Activated CD4-positive, alpha-beta T cell treated with anti-CD3 and anti-CD28 coated beads, Interleukin-2, amount 10 ng/mL, durations not matched to agents 24 days and 14 days (primary cell): ENCODE results near the gene TOMM7. TPM values are rescaled to one million over a fixed set of nuclear protein-coding genes. Genes with fewer than 3 reads are reported as not detected.
"Not testable (repeated sequence)": the region's sequence is repeated elsewhere in the genome, so short reads cannot be mapped to it uniquely, and the experiment has no call there.

Experiments used
- DNase-seq: peaks from one replicate; pipeline ENCODE4 v3.0.0; 2022
- H3K27ac Mint-ChIP-seq: one replicate; pipeline ENCODE4 v1.8.0; 2022; ENCODE audit warnings: mild to moderate bottlenecking, mixed read lengths
- H3K27me3 Mint-ChIP-seq: one replicate; pipeline ENCODE4 v1.8.0; 2022; ENCODE audit warnings: mixed read lengths
- H3K36me3 Mint-ChIP-seq: one replicate; pipeline ENCODE4 v1.8.0; 2022; ENCODE audit warnings: low read depth, mild to moderate bottlenecking, mixed read lengths
- H3K4me1 Mint-ChIP-seq: one replicate; pipeline ENCODE4 v1.8.0; 2021; ENCODE audit warnings: mixed read lengths
- H3K4me3 Mint-ChIP-seq: one replicate; pipeline ENCODE4 v1.8.0; 2022; ENCODE audit warnings: mild to moderate bottlenecking, moderate library complexity, mixed read lengths
- H3K9me3 Mint-ChIP-seq: one replicate; pipeline ENCODE4 v1.8.0; 2021; ENCODE audit warnings: mixed read lengths
- intact Hi-C: fragments of 100-400 bp; cut with micrococcal nuclease; formaldehyde crosslinking; loops from one replicate; pipeline ENCODE4 v1.15.1; 2023
- total RNA-seq: library from RNA; stranded (reverse); gene quantifications from 2 replicates; pipeline ENCODE4 v1.2.3, GENCODE V29; 2022

The TOMM7 gene
- total RNA-seq, 1 donor from 2014 or later: 201 TPM

DNA sequence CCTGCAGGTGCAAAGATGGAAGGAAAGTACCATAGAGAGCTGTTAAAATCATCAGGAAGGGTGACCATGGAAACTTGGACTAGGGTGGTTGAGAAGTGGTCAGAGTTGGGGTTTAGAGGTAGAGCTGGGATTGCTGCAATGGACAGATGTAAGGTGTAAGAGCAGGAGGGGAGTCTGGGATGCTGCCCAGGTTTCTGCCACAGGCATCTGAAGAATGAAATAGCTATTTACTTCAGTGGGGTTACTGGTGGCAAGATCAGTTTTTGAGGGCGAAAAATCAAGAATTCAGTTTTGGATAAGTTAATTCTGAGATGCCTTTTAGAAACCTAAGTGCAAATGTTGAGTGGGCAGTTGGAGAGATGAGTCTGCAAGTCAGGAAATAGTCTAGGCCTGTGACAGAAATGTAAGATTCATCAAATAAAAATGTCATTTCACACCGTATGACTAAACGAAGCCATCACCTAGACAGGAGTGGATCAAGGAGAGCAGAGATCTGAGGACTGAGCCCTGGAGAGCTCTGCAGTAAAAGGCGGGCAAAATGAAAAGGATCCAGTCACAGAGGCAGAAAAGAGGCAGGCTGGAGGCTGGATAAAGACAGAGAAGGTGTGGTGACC is 22.7 kb upstream of the TOMM7 start:
- Mint-ChIP-seq H3K27me3 (peaks cover 3% of the 10 kb centered on the region), H3K4me1 (peaks cover 2% of the 10 kb centered on the region), H3K9me3 (no peaks in the 10 kb centered on the region), H3K36me3 (no peaks in the 10 kb centered on the region), H3K4me3 (no peak overlapping the region), H3K27ac (no peak overlapping the region)
- no peak for DNase-seq
- intact Hi-C loops: no loop called here

GRCh38 chr7:22843681-22844309 is 21.1 kb upstream of the TOMM7 start:
- Mint-ChIP-seq H3K4me3 (no peak overlapping the region), H3K27me3 (peaks cover 7% of the 10 kb centered on the region), H3K9me3 (no peaks in the 10 kb centered on the region), H3K4me1 (peaks cover 2% of the 10 kb centered on the region), H3K36me3 (no peaks in the 10 kb centered on the region), H3K27ac (no peak overlapping the region)
- intact Hi-C loops: no loop called here
- DNase-seq: no peak

DNA sequence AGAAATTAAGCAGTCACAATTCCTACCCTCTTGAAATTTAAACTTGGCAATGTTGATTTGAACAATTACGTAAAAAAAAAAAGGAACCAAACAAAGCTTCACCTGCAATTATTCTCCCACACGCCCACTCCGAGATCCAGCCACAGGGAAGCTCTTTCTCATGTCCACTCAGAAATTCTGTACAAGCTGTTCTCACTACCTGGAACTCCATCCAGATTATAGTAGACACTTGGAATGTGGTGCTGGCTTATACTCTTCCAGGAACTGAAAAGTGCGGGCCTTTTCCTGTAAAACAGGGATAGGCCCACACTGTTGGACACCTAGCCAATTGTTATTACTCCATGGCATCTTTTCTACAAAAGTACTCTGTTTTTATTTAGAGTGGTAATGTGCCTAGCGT is 20.3 kb upstream of the TOMM7 start:
- Mint-ChIP-seq H3K4me1 (peaks cover 2% of the 10 kb centered on the region), H3K4me3 (no peak overlapping the region), H3K36me3 (no peaks in the 10 kb centered on the region), H3K27ac (no peak overlapping the region), H3K27me3 (peaks cover 8% of the 10 kb centered on the region), H3K9me3 (no peaks in the 10 kb centered on the region)
- intact Hi-C loops: no loop called here
- no peak for DNase-seq

- H3K27me3 Mint-ChIP-seq: peaks cover 10% of the 10 kb centered on the region
- intact Hi-C loops: no loop called here
- no peak for DNase-seq
- H3K4me3 Mint-ChIP-seq: no peak overlapping the region
- no peaks in the 10 kb centered on the region for H3K36me3 Mint-ChIP-seq
- no peaks in the 10 kb centered on the region for H3K9me3 Mint-ChIP-seq
- peaks cover 2% of the 10 kb centered on the region for H3K4me1 Mint-ChIP-seq
- H3K27ac Mint-ChIP-seq: no peak overlapping the region
Observed at GRCh38 chr7:22842383-22842941, 19.8 kb upstream of the TOMM7 start.

- H3K27ac Mint-ChIP-seq: no peak overlapping the region
- H3K9me3 Mint-ChIP-seq: no peaks in the 10 kb centered on the region
- peaks cover 2% of the 10 kb centered on the region for H3K4me1 Mint-ChIP-seq
- intact Hi-C loops: no loop called here
- H3K27me3 Mint-ChIP-seq: peaks cover 10% of the 10 kb centered on the region
- DNase-seq: no peak
- H3K4me3 Mint-ChIP-seq: no peak overlapping the region
- no peaks in the 10 kb centered on the region for H3K36me3 Mint-ChIP-seq
Observed at GRCh38 chr7:22841954-22842353, 19.3 kb upstream of the TOMM7 start.

DNA sequence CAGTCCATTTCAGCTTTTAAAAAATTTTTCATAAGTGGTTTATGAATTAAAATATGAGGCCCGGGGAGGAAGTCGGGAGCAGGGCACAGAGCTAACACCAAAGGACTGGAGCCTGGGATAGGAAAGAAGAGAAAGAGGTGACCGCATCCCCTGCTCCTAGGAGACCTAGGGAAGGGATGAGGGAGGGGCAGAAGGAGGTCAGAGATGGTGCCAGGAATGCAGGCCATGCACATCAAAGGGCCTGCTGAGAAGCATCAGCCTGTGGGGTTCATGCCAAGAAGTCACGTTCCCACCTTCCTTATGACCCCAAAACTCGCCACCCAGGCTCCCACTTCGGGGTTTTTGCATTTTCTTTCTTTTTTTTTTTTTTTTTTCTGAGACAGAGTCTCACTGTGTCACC is 14.7 kb upstream of the TOMM7 start:
- Mint-ChIP-seq H3K4me1 (peaks cover 4% of the 10 kb centered on the region), H3K9me3 (no peaks in the 10 kb centered on the region), H3K27ac (no peak overlapping the region), H3K36me3 (no peaks in the 10 kb centered on the region), H3K4me3 (no peak overlapping the region), H3K27me3 (peaks cover 19% of the 10 kb centered on the region)
- no peak for DNase-seq
- intact Hi-C loops: no loop called here

DNA sequence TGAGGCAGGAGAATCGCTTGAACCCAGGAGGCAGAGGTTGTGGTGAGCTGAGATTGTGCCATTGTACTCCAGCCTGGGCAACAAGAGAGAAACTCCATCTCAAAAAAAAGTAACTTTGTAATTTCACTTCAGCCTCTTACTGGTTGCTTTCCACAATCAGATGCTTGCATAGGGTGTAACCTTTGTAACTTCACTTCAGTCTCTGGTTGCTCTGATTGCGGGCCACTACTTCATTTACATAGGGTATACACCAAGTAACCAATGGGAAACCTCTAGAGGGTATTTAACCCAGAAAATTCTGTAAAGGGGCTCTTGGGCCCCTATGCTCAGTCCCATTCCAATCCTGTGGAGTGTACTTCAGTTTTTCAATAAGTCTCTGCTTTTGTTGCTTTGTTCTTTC is 13.9 kb upstream of the TOMM7 start:
- H3K36me3 Mint-ChIP-seq, H3K9me3 Mint-ChIP-seq, H3K27ac Mint-ChIP-seq, DNase-seq, intact Hi-C loops, H3K4me3 Mint-ChIP-seq, H3K4me1 Mint-ChIP-seq: not testable (repeated sequence)
- H3K27me3 Mint-ChIP-seq: peaks cover 19% of the 10 kb centered on the region

DNA sequence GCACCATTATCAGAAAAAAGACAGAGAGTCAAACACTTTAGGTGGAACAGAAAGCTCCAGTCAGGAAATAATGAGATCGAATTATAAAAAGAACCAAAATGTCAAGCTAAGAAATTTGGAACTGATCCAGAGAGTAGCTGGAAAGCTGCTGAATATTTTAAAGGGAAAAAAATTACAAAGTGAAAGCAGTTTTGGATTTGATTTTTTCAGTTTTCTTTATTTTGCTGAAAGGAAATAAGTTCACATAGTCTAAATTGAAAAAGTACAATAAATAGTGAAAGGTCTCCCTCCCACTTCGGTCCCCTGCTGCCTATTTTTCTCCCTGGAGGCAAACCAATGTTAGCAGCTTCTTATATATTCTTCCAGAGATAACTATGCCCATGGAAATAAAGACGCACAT is 11.3 kb upstream of the TOMM7 start:
- no peak overlapping the region for H3K27ac Mint-ChIP-seq
- peaks cover 3% of the 10 kb centered on the region for H3K4me1 Mint-ChIP-seq
- no peak for DNase-seq
- intact Hi-C loops: no loop called here
- H3K36me3 Mint-ChIP-seq: no peaks in the 10 kb centered on the region
- H3K9me3 Mint-ChIP-seq: no peaks in the 10 kb centered on the region
- H3K27me3 Mint-ChIP-seq: peaks cover 14% of the 10 kb centered on the region
- no peak overlapping the region for H3K4me3 Mint-ChIP-seq

- DNase-seq: no peak
- Mint-ChIP-seq H3K27ac (no peak overlapping the region), H3K27me3 (peaks cover 14% of the 10 kb centered on the region), H3K4me1 (peaks cover 3% of the 10 kb centered on the region), H3K36me3 (no peaks in the 10 kb centered on the region), H3K9me3 (no peaks in the 10 kb centered on the region), H3K4me3 (no peak overlapping the region)
- intact Hi-C loops: no loop called here
Observed at GRCh38 chr7:22833113-22833855, 10.6 kb upstream of the TOMM7 start.

- no peaks in the 10 kb centered on the region for H3K9me3 Mint-ChIP-seq
- peaks cover 15% of the 10 kb centered on the region for H3K27me3 Mint-ChIP-seq
- intact Hi-C loops: no loop called here
- no peaks in the 10 kb centered on the region for H3K36me3 Mint-ChIP-seq
- no peak overlapping the region for H3K4me3 Mint-ChIP-seq
- no peak for DNase-seq
- H3K4me1 Mint-ChIP-seq: peaks cover 3% of the 10 kb centered on the region
- H3K27ac Mint-ChIP-seq: no peak overlapping the region
Observed at GRCh38 chr7:22832401-22832800, 9.8 kb upstream of the TOMM7 start.

DNA sequence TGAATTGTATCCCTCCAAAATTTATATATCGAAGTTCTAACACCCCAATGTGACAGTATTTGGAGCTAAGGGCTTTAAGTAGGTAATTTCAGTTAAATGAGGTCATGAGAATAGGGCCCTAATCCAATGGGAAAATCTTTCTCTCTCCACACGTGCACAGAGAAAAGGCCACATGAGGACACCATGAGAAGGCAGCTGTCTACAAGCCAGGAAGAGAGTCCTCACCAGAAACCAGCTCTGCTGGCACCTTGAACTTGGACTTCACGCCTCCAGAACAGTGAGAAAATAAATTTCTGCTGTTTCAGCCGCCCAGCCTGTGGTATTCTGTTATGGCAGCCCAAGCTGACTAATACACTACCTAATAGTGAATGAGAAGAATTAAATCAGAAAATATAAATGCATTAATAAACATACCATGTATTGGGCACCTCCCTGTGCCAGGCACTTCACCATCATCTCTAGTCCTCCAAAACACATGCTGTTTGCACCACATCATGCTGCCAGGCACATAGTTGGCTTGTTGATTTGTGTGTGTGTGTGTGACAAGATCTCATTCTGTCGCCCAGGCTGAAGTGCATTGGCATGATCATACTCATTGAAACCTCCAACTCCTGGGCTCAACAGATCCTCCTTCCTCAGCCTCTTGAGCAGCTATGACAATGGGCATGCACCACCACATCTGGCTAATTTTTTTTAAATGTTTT is 9.1 kb upstream of the TOMM7 start:
- peaks cover 20% of the 10 kb centered on the region for H3K27me3 Mint-ChIP-seq
- H3K4me3 Mint-ChIP-seq: no peak overlapping the region
- no peaks in the 10 kb centered on the region for H3K9me3 Mint-ChIP-seq

GRCh38 chr7:22827563-22827962 is 4.9 kb upstream of the TOMM7 start:
- DNase-seq: no peak
- intact Hi-C loops: no loop called here
- H3K36me3 Mint-ChIP-seq: peaks cover 5% of the 10 kb centered on the region
- peaks cover 3% of the 10 kb centered on the region for H3K9me3 Mint-ChIP-seq
- peaks cover 6% of the 10 kb centered on the region for H3K4me1 Mint-ChIP-seq
- H3K27ac Mint-ChIP-seq: no peak overlapping the region
- H3K27me3 Mint-ChIP-seq: peaks cover 30% of the 10 kb centered on the region
- H3K4me3 Mint-ChIP-seq: no peak overlapping the region

More for the DNA sequence above, 9.1 kb upstream of the TOMM7 start:
- no peak overlapping the region for H3K27ac Mint-ChIP-seq
- H3K4me1 Mint-ChIP-seq: peaks cover 3% of the 10 kb centered on the region
- DNase-seq: no peak
- peaks cover 2% of the 10 kb centered on the region for H3K36me3 Mint-ChIP-seq
- intact Hi-C loops: no loop called here

DNA sequence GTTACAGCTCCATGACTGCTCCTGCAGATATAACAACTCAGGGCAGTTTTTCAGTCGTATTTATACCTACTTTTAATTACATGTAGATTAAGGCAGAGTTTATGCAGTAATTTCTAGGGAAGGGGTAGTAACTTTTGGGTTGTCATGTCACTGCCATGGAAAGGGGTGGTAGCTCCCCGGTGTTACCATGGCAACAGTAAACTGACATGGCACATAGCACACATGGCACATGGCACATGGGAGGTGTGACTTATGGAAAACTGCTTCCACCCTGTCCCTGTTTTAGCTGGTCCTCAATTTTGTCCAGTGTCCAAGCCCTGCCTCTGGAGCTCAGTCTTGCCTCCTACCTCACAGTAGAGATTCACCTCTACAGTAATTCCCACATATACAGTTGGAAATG is 3.9 kb upstream of the TOMM7 start:
- peaks cover 8% of the 10 kb centered on the region for H3K4me1 Mint-ChIP-seq
- no peak for DNase-seq
- H3K4me3 Mint-ChIP-seq: no peak overlapping the region
- peaks cover 30% of the 10 kb centered on the region for H3K27me3 Mint-ChIP-seq
- peaks cover 8% of the 10 kb centered on the region for H3K36me3 Mint-ChIP-seq
- peaks cover 3% of the 10 kb centered on the region for H3K9me3 Mint-ChIP-seq
- H3K27ac Mint-ChIP-seq: no peak overlapping the region
- intact Hi-C loops: no loop called here

DNA sequence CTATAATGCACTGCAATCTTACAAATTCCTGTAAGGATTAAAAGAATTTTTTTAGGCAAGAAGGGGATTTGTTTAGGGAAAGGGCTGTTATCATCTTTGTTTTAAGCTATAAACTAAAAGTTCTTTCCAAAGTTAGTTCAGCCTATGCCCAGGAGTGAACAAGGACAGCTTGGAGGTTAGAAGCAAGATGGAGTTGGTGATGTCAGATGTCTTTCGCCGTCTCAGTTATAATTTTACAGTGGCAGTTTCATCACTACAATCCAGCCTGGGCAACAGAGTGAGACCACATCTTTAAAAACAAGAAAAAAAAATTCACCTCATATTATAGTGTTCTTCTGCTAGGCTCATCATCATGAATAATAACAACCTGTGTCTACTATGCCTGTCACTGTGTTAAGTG is 2.1 kb upstream of the TOMM7 start:
- H3K4me3 Mint-ChIP-seq: no peak overlapping the region
- peaks cover 30% of the 10 kb centered on the region for H3K27me3 Mint-ChIP-seq
- intact Hi-C loops: no loop called here
- peaks cover 21% of the 10 kb centered on the region for H3K4me1 Mint-ChIP-seq
- DNase-seq: no peak
- peaks cover 3% of the 10 kb centered on the region for H3K9me3 Mint-ChIP-seq
- H3K36me3 Mint-ChIP-seq: peaks cover 14% of the 10 kb centered on the region
- H3K27ac Mint-ChIP-seq: no peak overlapping the region
